GM15510 (cell line): ENCODE data around the gene OBSCN.

Experiments
- POLR2A ChIP-seq: IDR thresholded peaks from 3 replicates; pipeline ENCODE4 v1.6.1; 2011; ENCODE audit warnings: borderline replicate concordance; ENCODE audit not compliant: insufficient read length; ENCODE audit errors: extremely low read depth

Gene OBSCN

GRCh38 chr1:228272831-228273571 lies 65.2 kb downstream of the OBSCN start:
- no peak for TF ChIP-seq POLR2A

- TF ChIP-seq POLR2A, result no peak
Measured at GRCh38 chr1:228273720-228274451, 66.0 kb downstream of the OBSCN start.

GRCh38 chr1:228274452-228275178 lies 66.8 kb downstream of the OBSCN start:
- no peak for TF ChIP-seq POLR2A

GRCh38 chr1:228275179-228275429 lies 67.3 kb downstream of the OBSCN start:
- no peak for TF ChIP-seq POLR2A

GRCh38 chr1:228275430-228276173 lies 67.8 kb downstream of the OBSCN start:
- no peak for TF ChIP-seq POLR2A

GRCh38 chr1:228276174-228276831 lies 68.5 kb downstream of the OBSCN start:
- TF ChIP-seq POLR2A, result no peak

- no peak for TF ChIP-seq POLR2A
Measured at GRCh38 chr1:228276901-228277490, 69.2 kb downstream of the OBSCN start.

- no peak for TF ChIP-seq POLR2A
Measured at GRCh38 chr1:228277491-228278431, 69.9 kb downstream of the OBSCN start.

- TF ChIP-seq POLR2A, result no peak
Measured at GRCh38 chr1:228278432-228278941, 70.6 kb downstream of the OBSCN start.

- TF ChIP-seq POLR2A, result no peak
Measured at GRCh38 chr1:228279011-228279721, 71.3 kb downstream of the OBSCN start.

- TF ChIP-seq POLR2A, result no peak
Measured at GRCh38 chr1:228279722-228280105, 71.9 kb downstream of the OBSCN start.
